CD4-positive, alpha-beta T cell (primary cell): Measurements from ENCODE around the gene ZFYVE21. TPM values are rescaled to one million over a fixed set of nuclear protein-coding genes. Genes with fewer than 3 reads are reported as not detected.

ENCODE experiments used
- ATAC-seq: fragments of 200-7000 bp; cut with Tn5 transposase; one replicate; pipeline ENCODE4 v1.10.0; 2022; ENCODE audit warnings: mild to moderate bottlenecking; ENCODE audit not compliant: poor library complexity
- CTCF ChIA-PET: fragments of 350-600 bp; sonication (Branson Sonifier 250); formaldehyde crosslinking; loops from one replicate; lab custom pipeline; 2021; ENCODE audit warnings: antibody characterized with exemption, inconsistent platforms; lab: Charles Lee
- POLR2A ChIA-PET: fragments of 350-600 bp; sonication (Branson Sonifier 250); formaldehyde crosslinking; loops from one replicate; lab custom pipeline; 2021; ENCODE audit warnings: antibody characterized with exemption, inconsistent platforms; lab: Charles Lee
- DNase-seq, 14 experiments: peaks; one replicate each; pipeline ENCODE4 v3.0.0-alpha.2; 2013 to 2020; ENCODE audit warnings: mixed read lengths in 2 of 14
- H3K27ac ChIP-seq, 2 donors: one replicate each; pipeline versions ENCODE4 v1.5.1 to v1.7.0; 2013; ENCODE audit warnings: low read length in 2 of 2, low read depth in 1 of 2, mild to moderate bottlenecking in 1 of 2
- H3K27me3 ChIP-seq, 2 experiments: 1 replicate in 1 of 2; 2 replicates in 1 of 2; pipeline versions ENCODE4 v1.6.1 to v1.7.0; 2013; ENCODE audit warnings: low read length in 2 of 2, control low read depth in 1 of 2, mild to moderate bottlenecking in 1 of 2, moderate library complexity in 1 of 2; ENCODE audit not compliant: insufficient read depth in 2 of 2, control insufficient read depth in 1 of 2
- H3K36me3 ChIP-seq: one replicate; pipeline ENCODE4 v1.6.1; 2013; ENCODE audit warnings: low read length, control low read depth; ENCODE audit not compliant: insufficient read depth
- H3K4me1 ChIP-seq: one replicate; pipeline ENCODE4 v1.6.1; 2013; ENCODE audit warnings: low read length, control low read depth; ENCODE audit not compliant: insufficient read depth
- H3K4me3 ChIP-seq: one replicate; pipeline ENCODE4 v1.5.1; 2013; ENCODE audit warnings: mild to moderate bottlenecking, low read length, moderate library complexity
- H3K9me3 ChIP-seq, 2 experiments: 1 replicate in 1 of 2; 2 replicates in 1 of 2; pipeline versions ENCODE4 v1.6.1 to v1.7.0; 2013; ENCODE audit warnings: low read length in 2 of 2, mild to moderate bottlenecking in 2 of 2, control low read depth in 1 of 2, moderate library complexity in 1 of 2; ENCODE audit not compliant: control insufficient read depth in 1 of 2, insufficient read depth in 1 of 2
- H3K27ac Mint-ChIP-seq: one replicate; pipeline ENCODE4 v1.8.0; 2020; ENCODE audit warnings: mixed read lengths
- H3K27me3 Mint-ChIP-seq: one replicate; pipeline ENCODE4 v1.8.0; 2021; ENCODE audit warnings: mixed read lengths
- H3K36me3 Mint-ChIP-seq: one replicate; pipeline ENCODE4 v1.8.0; 2021; ENCODE audit warnings: low read depth, mixed read lengths
- H3K4me1 Mint-ChIP-seq: one replicate; pipeline ENCODE4 v1.8.0; 2021; ENCODE audit warnings: low read depth, mixed read lengths
- H3K4me3 Mint-ChIP-seq: one replicate; pipeline ENCODE4 v1.8.0; 2020; ENCODE audit warnings: mild to moderate bottlenecking, mixed read lengths
- H3K9me3 Mint-ChIP-seq: one replicate; pipeline ENCODE4 v1.8.0; 2020; ENCODE audit warnings: mixed read lengths
- intact Hi-C, 2 experiments: fragments of 100-400 bp; cut with DNase I in 1 of 2; cut with micrococcal nuclease in 1 of 2; formaldehyde crosslinking; loops; one replicate each; pipeline versions ENCODE4 v1.15.1 to v1.9.0; 2023 to 2025; cut with DNase I, micrococcal nuclease
- total RNA-seq, 174 experiments: library from RNA in 2 of 174; stranded (reverse) in 2 of 174; gene quantifications; one replicate each; pipeline ENCODE4 v1.2.3 and lab custom pipeline; 2021 to 2026
- TF ChIP-seq, protein P1 (sequence below): fragments of 200-600 bp; IDR thresholded peaks from one replicate; pipeline ENCODE4 v1.8.0; 2022; ENCODE audit warnings: antibody characterized with exemption, mild to moderate bottlenecking

ZFYVE21 gene
- total RNA-seq, 2 experiments from 2014 or later: 2.6 to 3.0 TPM

GRCh38 chr14:103749860-103750259 is 34.2 kb downstream of the ZFYVE21 start:
- no peak overlapping the region for H3K27ac ChIP-seq
- no peak overlapping the region for H3K4me3 ChIP-seq
- no peaks in the 10 kb centered on the region for H3K9me3 Mint-ChIP-seq
- peaks cover 12% of the 10 kb centered on the region for H3K4me1 ChIP-seq
- H3K27ac Mint-ChIP-seq: no peak overlapping the region
- ChIA-PET POLR2A (interaction anchor here (0.7 kb wide), 1 partner anchor 86 kb away, joined by 3 read pairs; no protein-coding TSS in a partner anchor), CTCF (no interaction called here)
- peaks cover 7% of the 10 kb centered on the region for H3K36me3 ChIP-seq
- TF ChIP-seq, protein P1, sequence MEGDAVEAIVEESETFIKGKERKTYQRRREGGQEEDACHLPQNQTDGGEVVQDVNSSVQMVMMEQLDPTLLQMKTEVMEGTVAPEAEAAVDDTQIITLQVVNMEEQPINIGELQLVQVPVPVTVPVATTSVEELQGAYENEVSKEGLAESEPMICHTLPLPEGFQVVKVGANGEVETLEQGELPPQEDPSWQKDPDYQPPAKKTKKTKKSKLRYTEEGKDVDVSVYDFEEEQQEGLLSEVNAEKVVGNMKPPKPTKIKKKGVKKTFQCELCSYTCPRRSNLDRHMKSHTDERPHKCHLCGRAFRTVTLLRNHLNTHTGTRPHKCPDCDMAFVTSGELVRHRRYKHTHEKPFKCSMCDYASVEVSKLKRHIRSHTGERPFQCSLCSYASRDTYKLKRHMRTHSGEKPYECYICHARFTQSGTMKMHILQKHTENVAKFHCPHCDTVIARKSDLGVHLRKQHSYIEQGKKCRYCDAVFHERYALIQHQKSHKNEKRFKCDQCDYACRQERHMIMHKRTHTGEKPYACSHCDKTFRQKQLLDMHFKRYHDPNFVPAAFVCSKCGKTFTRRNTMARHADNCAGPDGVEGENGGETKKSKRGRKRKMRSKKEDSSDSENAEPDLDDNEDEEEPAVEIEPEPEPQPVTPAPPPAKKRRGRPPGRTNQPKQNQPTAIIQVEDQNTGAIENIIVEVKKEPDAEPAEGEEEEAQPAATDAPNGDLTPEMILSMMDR: no peak
- H3K27me3 Mint-ChIP-seq: no peaks in the 10 kb centered on the region
- peaks cover 11% of the 10 kb centered on the region for H3K4me1 Mint-ChIP-seq
- intact Hi-C loops: no loop called here
- H3K9me3 ChIP-seq: no peaks in the 10 kb centered on the region
- peaks cover 28% of the 10 kb centered on the region for H3K36me3 Mint-ChIP-seq
- H3K4me3 Mint-ChIP-seq: no peak overlapping the region
- no peaks in the 10 kb centered on the region for H3K27me3 ChIP-seq
- no peak for ATAC-seq
- peak in 1 of 14 experiments; percentile 11 for DNase-seq

DNA sequence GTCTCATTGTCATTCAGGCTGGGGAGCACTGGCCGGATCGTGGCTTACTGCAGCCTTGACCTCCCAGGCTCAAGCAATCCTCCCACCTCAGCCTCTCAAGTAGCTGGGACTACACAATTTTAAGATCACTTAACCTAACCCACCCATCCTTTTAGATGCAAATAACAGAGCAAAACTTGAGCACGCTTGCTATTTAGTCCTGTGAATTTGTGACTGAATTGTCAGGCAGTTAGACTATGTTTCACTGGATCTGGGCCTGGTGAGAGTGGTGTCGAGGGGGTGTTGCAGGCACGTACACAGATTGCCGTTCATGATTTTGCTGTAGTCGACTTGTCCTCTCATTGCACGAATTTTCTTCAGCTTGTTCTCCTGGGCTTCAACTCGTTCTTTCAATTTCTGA is 38.2 kb downstream of the ZFYVE21 start:
- TF ChIP-seq, protein P1: no peak
- ChIA-PET POLR2A (no interaction called here), CTCF (no interaction called here)
- H3K4me3 ChIP-seq: no peak overlapping the region
- ATAC-seq (no peak), DNase-seq (no peak)
- H3K9me3 ChIP-seq: no peaks in the 10 kb centered on the region
- Mint-ChIP-seq H3K27ac (no peak overlapping the region), H3K4me3 (no peak overlapping the region), H3K9me3 (no peaks in the 10 kb centered on the region), H3K36me3 (peaks cover 22% of the 10 kb centered on the region), H3K27me3 (no peaks in the 10 kb centered on the region), H3K4me1 (peaks cover under 1% of the 10 kb centered on the region)
- H3K36me3 ChIP-seq: peaks cover 4% of the 10 kb centered on the region
- no peaks in the 10 kb centered on the region for H3K27me3 ChIP-seq
- no peak overlapping the region for H3K27ac ChIP-seq
- H3K4me1 ChIP-seq: peaks cover under 1% of the 10 kb centered on the region
- intact Hi-C loops: no loop called here

DNA sequence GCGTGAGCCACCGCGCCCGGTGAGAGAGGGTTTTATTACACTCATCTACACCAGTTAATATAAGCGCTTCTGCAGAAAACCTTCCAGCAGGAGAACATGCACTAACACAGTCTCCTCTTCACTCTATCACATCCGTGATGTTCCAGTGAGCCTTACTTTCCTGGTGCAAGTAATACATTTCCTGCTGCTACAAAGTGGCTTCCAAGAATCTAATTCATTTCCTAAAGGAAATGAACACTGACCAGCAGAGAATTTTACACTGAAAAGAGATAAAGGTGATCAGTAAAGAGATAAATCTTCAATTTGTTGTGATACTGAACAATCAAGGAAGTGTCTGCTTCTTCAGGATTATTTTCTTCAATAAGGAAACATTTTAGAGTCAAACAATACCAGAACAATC is 39.5 kb downstream of the ZFYVE21 start:
- ATAC-seq: no peak
- CTCF ChIA-PET: interaction anchor here (0.7 kb wide), 1 partner anchor 107 kb away, joined by 3 read pairs; no protein-coding TSS in a partner anchor
- POLR2A ChIA-PET: no interaction called here

More for the DNA sequence above, 39.5 kb downstream of the ZFYVE21 start:
- Mint-ChIP-seq H3K27me3 (no peaks in the 10 kb centered on the region), H3K4me3 (no peak overlapping the region), H3K9me3 (no peaks in the 10 kb centered on the region), H3K4me1 (no peaks in the 10 kb centered on the region), H3K27ac (no peak overlapping the region), H3K36me3 (peaks cover 18% of the 10 kb centered on the region)
- Histone ChIP-seq H3K27ac (no peak overlapping the region), H3K4me3 (no peak overlapping the region), H3K27me3 (no peaks in the 10 kb centered on the region), H3K9me3 (no peaks in the 10 kb centered on the region), H3K36me3 (peaks cover 4% of the 10 kb centered on the region), H3K4me1 (no peaks in the 10 kb centered on the region)
- DNase-seq: no peak
- intact Hi-C loops: no loop called here
- TF ChIP-seq, protein P1: no peak
